ENCODE data around the gene ADGRA1. TPM values are rescaled to one million over a fixed set of nuclear protein-coding genes. Genes with fewer than 3 reads are reported as not detected.

Gene ADGRA1
- total and polyA plus RNA-seq, 2 of the 8 experiments (the other 6 are each of a cell fraction or from before 2014, with no cell fraction given), result 0.17 to 0.21 TPM

GRCh38 chr10:133085251-133086125 is 2.2 kb upstream of the ADGRA1 start:
- no peak overlapping the region for H3K4ac ChIP-seq (replicated peaks; ENCODE audit: insufficient read length, low read depth, low read length)
- no peak overlapping the region for H3K18ac ChIP-seq (ENCODE audit: extremely low read depth, low read length)
- H2BK12ac ChIP-seq (ENCODE audit: low read depth, low read length), result no peak overlapping the region
- peaks cover 9% of the 10 kb centered on the region; the same call in 1 of the 2 replicates for H3K23me2 ChIP-seq (ENCODE audit: low read depth, low read length)
- H3K56ac ChIP-seq (replicated peaks; ENCODE audit: insufficient read length, low read depth, low read length), result no peak overlapping the region
- H3K27me3 ChIP-seq (replicated peaks in 1 of 4; ENCODE audit: control insufficient read depth in 3 of 4, extremely low read depth in 1 of 4, insufficient read depth in 3 of 4, low read length in 3 of 4), result peaks cover 26 to 45% (median 40%) of the 10 kb centered on the region in 4 experiments
- H4K20me1 ChIP-seq (replicated peaks in 1 of 2; ENCODE audit: control insufficient read depth in 1 of 2, insufficient read depth in 2 of 2, low read length in 2 of 2), result peaks cover 4% of the 10 kb centered on the region in 2 experiments
- H4K8ac ChIP-seq (ENCODE audit: extremely low read depth, insufficient read depth, low read length), result no peak overlapping the region
- no peak overlapping the region for H3K9ac ChIP-seq (replicated peaks in 1 of 4; ENCODE audit: extremely low read depth in 1 of 4, low read depth in 3 of 4, low read length in 3 of 4)
- no peak overlapping the region for H4K91ac ChIP-seq (replicated peaks; ENCODE audit: insufficient read length, low read length)
- no peak for DNase-seq (ENCODE audit: low read depth in 1 of 2, low spot score in 2 of 2)
- no peak overlapping the region for H3K4me2 ChIP-seq (ENCODE audit: insufficient read depth in 1 of 2, low read depth in 2 of 2, low read length in 2 of 2)
- H3K9me3 ChIP-seq (ENCODE audit: insufficient read depth in 2 of 2, low read depth in 1 of 2, low read length in 1 of 2), result no peaks in the 10 kb centered on the region
- H2BK20ac ChIP-seq (ENCODE audit: low read length), result no peak overlapping the region
- H2BK5ac ChIP-seq (ENCODE audit: low read depth, low read length), result no peak overlapping the region
- ChIA-PET CTCF (ENCODE audit: partially characterized antibody) (interaction anchor here (0.8 to 1.7 kb wide), 6 partner anchors 8 to 43 kb away, joined by 3 to 4 read pairs (median 3); no protein-coding TSS in a partner anchor), POLR2A (ENCODE audit: partially characterized antibody) (no interaction called here)
- no peaks in the 10 kb centered on the region for H3K36me3 ChIP-seq (ENCODE audit: control insufficient read depth in 2 of 4, insufficient read depth in 4 of 4, low read length in 3 of 4)
- H3K79me2 ChIP-seq (ENCODE audit: control insufficient read depth in 1 of 2, insufficient read depth in 2 of 2, low read length in 2 of 2), result no peaks in the 10 kb centered on the region
- H2AFZ ChIP-seq (ENCODE audit: low read length), result no peak overlapping the region
- no peaks in the 10 kb centered on the region for H3K79me1 ChIP-seq (ENCODE audit: low read depth, low read length)
- no peak overlapping the region for H2BK120ac ChIP-seq (replicated peaks; ENCODE audit: low read depth, low read length)
- H3K23ac ChIP-seq (ENCODE audit: insufficient read length), result no peak overlapping the region
- H2AK5ac ChIP-seq (ENCODE audit: low read depth, low read length), result no peak overlapping the region
- H3K4me3 ChIP-seq (ENCODE audit: extremely low read depth in 1 of 4, insufficient read depth in 2 of 4, low read depth in 3 of 4, low read length in 4 of 4), result no peak overlapping the region
- H3K27ac ChIP-seq (ENCODE audit: low read depth, low read length), result no peak overlapping the region
- no peak overlapping the region for H4K5ac ChIP-seq (ENCODE audit: insufficient read length, low read depth, low read length)
- H3K4me1 ChIP-seq (replicated peaks in 1 of 4; ENCODE audit: control insufficient read depth in 3 of 4, insufficient read depth in 4 of 4, low read length in 3 of 4), result no peaks in the 10 kb centered on the region; a peak in 4 of 7 replicates
- WGBS, 2 experiments (ENCODE audit: extremely low coverage in 1 of 2, insufficient coverage in 1 of 2, insufficient read length in 1 of 2, insufficient replicate concordance in 2 of 2, low coverage in 1 of 2, low lambda C conversion rate in 2 of 2, missing lambda C conversion rate in 1 of 2), result 85% methylated on average over 26 of the region's 32 CpGs; no CpG with 5 or more reads in 1 of the 2 experiments
- no peak for FAIRE-seq
- H2BK15ac ChIP-seq (ENCODE audit: low read length), result no peak overlapping the region
- no peak overlapping the region for H3K14ac ChIP-seq (ENCODE audit: insufficient read length)
- TF ChIP-seq RXRA (IDR thresholded peaks at IDR 0.05; ENCODE audit: insufficient read depth, low read depth, low read length) (no peak), HDAC6 (IDR thresholded peaks at IDR 0.05; ENCODE audit: low read depth, low read length) (no peak), NRF1 (IDR thresholded peaks at IDR 0.05; ENCODE audit: low read depth, low read length) (no peak), BACH1 (IDR thresholded peaks at IDR 0.05; ENCODE audit: low read length) (no peak), CBX8 (IDR thresholded peaks at IDR 0.05; ENCODE audit: borderline replicate concordance, low read depth, low read length) (no peak), TEAD4 (IDR thresholded peaks at IDR 0.05; ENCODE audit: low read depth, low read length) (no peak), CBX5 (IDR thresholded peaks at IDR 0.05; ENCODE audit: low read depth, low read length) (no peak), RAD21 (IDR thresholded peaks at IDR 0.05 in 1 of 2, conservative IDR thresholded peaks at IDR 0.05 in 1 of 2; ENCODE audit: low read depth in 2 of 2, low read length in 2 of 2) (peak in 1 of 2 experiments; percentile 34; a peak in 2 of 4 replicates)
- TF ChIP-seq, protein P1, sequence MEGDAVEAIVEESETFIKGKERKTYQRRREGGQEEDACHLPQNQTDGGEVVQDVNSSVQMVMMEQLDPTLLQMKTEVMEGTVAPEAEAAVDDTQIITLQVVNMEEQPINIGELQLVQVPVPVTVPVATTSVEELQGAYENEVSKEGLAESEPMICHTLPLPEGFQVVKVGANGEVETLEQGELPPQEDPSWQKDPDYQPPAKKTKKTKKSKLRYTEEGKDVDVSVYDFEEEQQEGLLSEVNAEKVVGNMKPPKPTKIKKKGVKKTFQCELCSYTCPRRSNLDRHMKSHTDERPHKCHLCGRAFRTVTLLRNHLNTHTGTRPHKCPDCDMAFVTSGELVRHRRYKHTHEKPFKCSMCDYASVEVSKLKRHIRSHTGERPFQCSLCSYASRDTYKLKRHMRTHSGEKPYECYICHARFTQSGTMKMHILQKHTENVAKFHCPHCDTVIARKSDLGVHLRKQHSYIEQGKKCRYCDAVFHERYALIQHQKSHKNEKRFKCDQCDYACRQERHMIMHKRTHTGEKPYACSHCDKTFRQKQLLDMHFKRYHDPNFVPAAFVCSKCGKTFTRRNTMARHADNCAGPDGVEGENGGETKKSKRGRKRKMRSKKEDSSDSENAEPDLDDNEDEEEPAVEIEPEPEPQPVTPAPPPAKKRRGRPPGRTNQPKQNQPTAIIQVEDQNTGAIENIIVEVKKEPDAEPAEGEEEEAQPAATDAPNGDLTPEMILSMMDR (IDR thresholded peaks at IDR 0.05; ENCODE audit: control extremely low read depth in 1 of 3, insufficient read depth in 1 of 3, low read depth in 1 of 3, low read length in 3 of 3), result peak in 2 of 3 experiments; percentile 25 to 39; a peak in 3 of 4 replicates
